ENCODE data around the gene ETS2. TPM values are rescaled to one million over a fixed set of nuclear protein-coding genes. Genes with fewer than 3 reads are reported as not detected.

Gene ETS2
- total RNA-seq, 4 donors from 2014 or later = 36.6 to 92.2 (median 56.3) TPM

- Histone ChIP-seq H3K4me3 (replicated peaks in 1 of 3) (no peak overlapping the region), H3K27ac (no peak overlapping the region), H3K36me3 (no peaks in the 10 kb centered on the region), H3K4me1 (no peaks in the 10 kb centered on the region), H3K9me3 (no peaks in the 10 kb centered on the region), H3K27me3 (no peaks in the 10 kb centered on the region)
- 97 to 100% methylated on average over 1 of the region's 1 CpG for WGBS, 2 donors
- TF ChIP-seq POLR2A (IDR thresholded peaks at IDR 0.05) = no peak
- no peak for TF ChIP-seq CTCF (IDR thresholded peaks at IDR 0.05)
- no peak for DNase-seq
- intact Hi-C loops (cut with DNase I) = no loop called here
Observed at GRCh38 chr21:38858812-38859205, 53.1 kb downstream of the ETS2 start.

GRCh38 chr21:38859852-38860251 is 54.1 kb downstream of the ETS2 start:
- no peaks in the 10 kb centered on the region for H3K36me3 ChIP-seq

GRCh38 chr21:38861056-38861455 is 55.3 kb downstream of the ETS2 start:
- WGBS, 2 donors = 51 to 68% methylated on average over 6 of the region's 6 CpGs
- DNase-seq = no peak
- Histone ChIP-seq H3K9me3 (no peaks in the 10 kb centered on the region), H3K4me1 (no peaks in the 10 kb centered on the region), H3K36me3 (no peaks in the 10 kb centered on the region), H3K4me3 (replicated peaks in 1 of 3) (no peak overlapping the region), H3K27me3 (no peaks in the 10 kb centered on the region), H3K27ac (no peak overlapping the region)
- TF ChIP-seq CTCF (IDR thresholded peaks at IDR 0.05) (no peak), POLR2A (IDR thresholded peaks at IDR 0.05) (no peak)
- intact Hi-C loops (cut with DNase I) = no loop called here

More at GRCh38 chr21:38859852-38860251, 54.1 kb downstream of the ETS2 start:
- TF ChIP-seq CTCF (IDR thresholded peaks at IDR 0.05) = no peak
- no peak for TF ChIP-seq POLR2A (IDR thresholded peaks at IDR 0.05)
- no peak overlapping the region for H3K4me3 ChIP-seq (replicated peaks in 1 of 3)
- 97 to 98% methylated on average over 5 of the region's 5 CpGs for WGBS, 2 donors
- H3K27me3 ChIP-seq = no peaks in the 10 kb centered on the region
- no peaks in the 10 kb centered on the region for H3K4me1 ChIP-seq
- DNase-seq = no peak
- intact Hi-C loops (cut with DNase I) = no loop called here
- no peak overlapping the region for H3K27ac ChIP-seq
- H3K9me3 ChIP-seq = no peaks in the 10 kb centered on the region

GRCh38 chr21:38861989-38862683 is 56.4 kb downstream of the ETS2 start:
- intact Hi-C loops (cut with DNase I) = no loop called here
- TF ChIP-seq CTCF (IDR thresholded peaks at IDR 0.05) = no peak
- TF ChIP-seq POLR2A (IDR thresholded peaks at IDR 0.05) = no peak
- H3K4me3 ChIP-seq (replicated peaks in 1 of 3) = no peak overlapping the region
- no peaks in the 10 kb centered on the region for H3K4me1 ChIP-seq
- H3K36me3 ChIP-seq = no peaks in the 10 kb centered on the region
- DNase-seq = no peak
- WGBS, 2 donors = 82 to 95% methylated on average over 8 of the region's 8 CpGs
- no peaks in the 10 kb centered on the region for H3K27me3 ChIP-seq
- no peaks in the 10 kb centered on the region for H3K9me3 ChIP-seq
- H3K27ac ChIP-seq = no peak overlapping the region

- Histone ChIP-seq H3K27me3 (no peaks in the 10 kb centered on the region), H3K36me3 (no peaks in the 10 kb centered on the region), H3K4me1 (no peaks in the 10 kb centered on the region), H3K4me3 (replicated peaks in 1 of 3) (no peak overlapping the region), H3K9me3 (no peaks in the 10 kb centered on the region), H3K27ac (no peak overlapping the region)
- no peak for TF ChIP-seq CTCF (IDR thresholded peaks at IDR 0.05)
- no peak for TF ChIP-seq POLR2A (IDR thresholded peaks at IDR 0.05)
- 100% methylated on average over 2 of the region's 2 CpGs for WGBS, 2 donors
- no peak for DNase-seq
- intact Hi-C loops (cut with DNase I) = no loop called here
Observed at GRCh38 chr21:38863291-38863690, 57.6 kb downstream of the ETS2 start.

Measured in thyroid gland (tissue), 4 donors.